Measurements from ENCODE around the gene TPRN. TPM values are rescaled to one million over a fixed set of nuclear protein-coding genes. Genes with fewer than 3 reads are reported as not detected.
A peak's percentile ranks its signal among the peaks of the same experiment; 100 is the strongest.

The TPRN gene
- total RNA-seq, 1 experiment from 2014 or later = 24.9 TPM

DNA sequence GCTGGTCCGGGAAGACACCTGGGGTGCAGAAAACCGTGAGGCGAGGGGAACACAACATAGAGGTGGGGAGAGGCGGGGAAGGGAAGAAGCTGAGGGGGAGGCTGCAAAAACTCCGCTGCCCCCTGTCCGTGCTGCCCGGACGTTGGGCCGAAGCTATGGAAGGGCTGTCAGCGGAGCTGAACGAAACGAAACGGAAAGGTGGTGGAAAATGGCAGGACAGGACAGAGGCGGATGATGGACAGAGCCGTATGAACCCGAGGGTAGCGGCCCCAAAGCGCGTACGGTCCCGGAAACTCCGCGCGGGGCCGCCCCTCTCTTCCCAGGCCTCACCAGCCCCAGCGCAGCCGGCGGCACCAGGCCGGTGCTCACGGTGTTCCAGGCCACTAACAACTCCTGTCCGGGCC lies 12.5 kb downstream of the TPRN start:
- H3K9me2 ChIP-seq (ENCODE audit: insufficient read depth) = no peaks in the 10 kb centered on the region
- peak overlapping the region; percentile 98 for H3K4me2 ChIP-seq (ENCODE audit: low read length)
- ATAC-seq (peak; percentile 18), DNase-seq (ENCODE audit: low read depth, low spot score) (no peak)
- peak overlapping the region; percentile 99 for H3K27ac ChIP-seq (ENCODE audit: low read depth, low read length)
- intact Hi-C loops (cut with micrococcal nuclease) = loop anchor here (5.0 kb wide), 1 partner anchor 39 kb away; the partner anchor contains the start of genes CYSRT1 and RNF224
- H2AFZ ChIP-seq (ENCODE audit: low read depth, low read length, poor library complexity, severe bottlenecking) = no peak overlapping the region
- peaks cover 16 to 33% of the 10 kb centered on the region in 2 experiments for H3K4me1 ChIP-seq (ENCODE audit: control insufficient read depth in 1 of 2, insufficient read depth in 2 of 2, low read length in 2 of 2)
- H3K4me3 ChIP-seq (replicated peaks in 1 of 2; ENCODE audit: low read depth in 1 of 2, low read length in 2 of 2) = peak overlapping the region; percentile 98 to 100
- peaks cover 52% of the 10 kb centered on the region for H3K79me2 ChIP-seq (ENCODE audit: insufficient read depth, low read length)
- RAD21 ChIA-PET (ENCODE audit: low non-redundant PET in 1 of 2, low total read pairs in 2 of 2, uncharacterized antibody in 2 of 2, unreplicated experiment in 2 of 2) = interaction anchor here (0.6 to 1.6 kb wide), 2 partner anchors 37 to 39 kb away, joined by 8 to 9 read pairs; partner anchors contain the start of gene RNF224 (in 1 of the 2)
- POLR2A ChIA-PET = interaction anchor here (0.6 to 3.5 kb wide), 7 partner anchors 11 to 53 kb away, joined by 3 to 20 read pairs (median 9); partner anchors contain the start of genes RNF224, TPRN and TUBB4B
- CTCF ChIA-PET = interaction anchor here (1.3 to 1.7 kb wide), 5 partner anchors 20 to 67 kb away, joined by 4 to 17 read pairs (median 8); partner anchors contain the start of genes NELFB and RNF224
- no peaks in the 10 kb centered on the region for H3K9me3 ChIP-seq (ENCODE audit: control insufficient read depth in 1 of 2, insufficient read depth in 1 of 2, low read depth in 1 of 2, low read length in 2 of 2)
- TSS peak; percentile 81 for BruUV-seq (replicated peaks)
- TF ChIP-seq, protein P1, sequence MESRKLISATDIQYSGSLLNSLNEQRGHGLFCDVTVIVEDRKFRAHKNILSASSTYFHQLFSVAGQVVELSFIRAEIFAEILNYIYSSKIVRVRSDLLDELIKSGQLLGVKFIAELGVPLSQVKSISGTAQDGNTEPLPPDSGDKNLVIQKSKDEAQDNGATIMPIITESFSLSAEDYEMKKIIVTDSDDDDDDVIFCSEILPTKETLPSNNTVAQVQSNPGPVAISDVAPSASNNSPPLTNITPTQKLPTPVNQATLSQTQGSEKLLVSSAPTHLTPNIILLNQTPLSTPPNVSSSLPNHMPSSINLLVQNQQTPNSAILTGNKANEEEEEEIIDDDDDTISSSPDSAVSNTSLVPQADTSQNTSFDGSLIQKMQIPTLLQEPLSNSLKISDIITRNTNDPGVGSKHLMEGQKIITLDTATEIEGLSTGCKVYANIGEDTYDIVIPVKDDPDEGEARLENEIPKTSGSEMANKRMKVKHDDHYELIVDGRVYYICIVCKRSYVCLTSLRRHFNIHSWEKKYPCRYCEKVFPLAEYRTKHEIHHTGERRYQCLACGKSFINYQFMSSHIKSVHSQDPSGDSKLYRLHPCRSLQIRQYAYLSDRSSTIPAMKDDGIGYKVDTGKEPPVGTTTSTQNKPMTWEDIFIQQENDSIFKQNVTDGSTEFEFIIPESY (IDR thresholded peaks at IDR 0.05; ENCODE audit: extremely low read depth, insufficient replicate concordance, low read length) = no peak
- no peak for TF ChIP-seq TCF7L2 (IDR thresholded peaks at IDR 0.05; ENCODE audit: borderline replicate concordance, extremely low read depth, insufficient read depth, insufficient read length)
- H3K9ac ChIP-seq (ENCODE audit: low read length) = peak overlapping the region; percentile 94
- H3K27me3 ChIP-seq (ENCODE audit: insufficient read depth, low read length) = no peaks in the 10 kb centered on the region
- H4K20me1 ChIP-seq (ENCODE audit: insufficient read depth) = no peaks in the 10 kb centered on the region
- peaks cover 0 to 23% of the 10 kb centered on the region in 2 experiments; a peak in 1 of 4 replicates for H3K36me3 ChIP-seq (ENCODE audit: control insufficient read depth in 1 of 2, insufficient read depth in 2 of 2, low read length in 2 of 2)

DNA sequence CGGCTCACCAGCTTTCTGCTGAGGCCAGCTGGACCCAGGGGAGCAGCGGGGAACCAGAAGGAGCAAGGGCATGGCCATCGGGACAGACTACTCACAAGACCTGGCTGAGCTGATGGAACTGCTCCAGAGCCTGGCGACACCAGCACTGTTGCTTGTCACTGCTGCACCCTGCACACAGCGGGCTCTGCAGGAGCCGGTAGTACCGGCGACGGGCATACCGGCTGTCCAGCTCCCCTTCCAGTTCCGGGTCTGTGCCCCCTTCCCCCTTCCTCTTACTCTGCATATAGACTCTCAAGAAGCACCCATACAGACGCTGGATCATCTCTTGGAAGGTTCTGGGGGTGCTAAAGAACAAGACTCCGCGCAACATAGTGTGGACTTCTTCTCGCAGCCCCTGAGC lies 13.2 kb downstream of the TPRN start:
- intact Hi-C loops (cut with micrococcal nuclease) = loop anchor here (5.0 kb wide), 1 partner anchor 40 kb away; the partner anchor contains the start of genes CYSRT1 and RNF224
- ChIA-PET RAD21 (ENCODE audit: low non-redundant PET in 1 of 2, low total read pairs in 2 of 2, uncharacterized antibody in 2 of 2, unreplicated experiment in 2 of 2) (no interaction called here), CTCF (no interaction called here), POLR2A (interaction anchor here (0.6 to 3.5 kb wide), 4 partner anchors 11 to 54 kb away, joined by 3 to 20 read pairs (median 8); partner anchors contain the start of gene TUBB4B)
- Histone ChIP-seq H4K20me1 (ENCODE audit: insufficient read depth) (no peaks in the 10 kb centered on the region), H2AFZ (ENCODE audit: low read depth, low read length, poor library complexity, severe bottlenecking) (no peak overlapping the region), H3K4me1 (ENCODE audit: control insufficient read depth in 1 of 2, insufficient read depth in 2 of 2, low read length in 2 of 2) (peaks cover 16 to 33% of the 10 kb centered on the region in 2 experiments), H3K4me3 (replicated peaks in 1 of 2; ENCODE audit: low read depth in 1 of 2, low read length in 2 of 2) (peak overlapping the region; percentile 98 to 100), H3K9ac (ENCODE audit: low read length) (peak overlapping the region; percentile 94), H3K27ac (ENCODE audit: low read depth, low read length) (no peak overlapping the region), H3K9me2 (ENCODE audit: insufficient read depth) (no peaks in the 10 kb centered on the region), H3K36me3 (ENCODE audit: control insufficient read depth in 1 of 2, insufficient read depth in 2 of 2, low read length in 2 of 2) (peaks cover 0 to 23% of the 10 kb centered on the region in 2 experiments; a peak in 1 of 4 replicates), H3K9me3 (ENCODE audit: control insufficient read depth in 1 of 2, insufficient read depth in 1 of 2, low read depth in 1 of 2, low read length in 2 of 2) (no peaks in the 10 kb centered on the region), H3K4me2 (ENCODE audit: low read length) (peak overlapping the region; percentile 98), H3K79me2 (ENCODE audit: insufficient read depth, low read length) (peaks cover 52% of the 10 kb centered on the region), H3K27me3 (ENCODE audit: insufficient read depth, low read length) (no peaks in the 10 kb centered on the region)
- TF ChIP-seq EGR1 (IDR thresholded peaks at IDR 0.05; ENCODE audit: low read depth) (no peak), EZH2phosphoT487 (IDR thresholded peaks at IDR 0.05; ENCODE audit: borderline replicate concordance) (no peak), ZNF274 (IDR thresholded peaks at IDR 0.05; ENCODE audit: low read depth, low read length) (no peak)
- ATAC-seq = no peak
- BruUV-seq (replicated peaks) = no TSS peak
- no peak for DNase-seq (ENCODE audit: low read depth, low spot score)
